ENCODE measurements around the gene HERC2. TPM values are rescaled to one million over a fixed set of nuclear protein-coding genes. Genes with fewer than 3 reads are reported as not detected.

Gene HERC2
- total RNA-seq, 4 donors from 2014 or later = 54.6 to 112 (median 100) TPM

- Histone ChIP-seq H3K4me1 (peaks cover 0 to 13% (median 7%) of the 10 kb centered on the region in 4 donors), H3K27ac (no peak overlapping the region), H3K36me3 (no peaks in the 10 kb centered on the region), H3K9me3 (no peaks in the 10 kb centered on the region), H3K4me3 (no peak overlapping the region), H3K27me3 (peaks cover 0 to 4% of the 10 kb centered on the region in 2 donors)
- TF ChIP-seq POLR2A (IDR thresholded peaks at IDR 0.05) (no peak), CTCF (IDR thresholded peaks at IDR 0.05) (no peak)
- DNase-seq = no peak
These were observed 216.7 kb downstream of the HERC2 start for GRCh38 chr15:28105224-28105791.

- DNase-seq = no peak
- H3K4me3 ChIP-seq = no peak overlapping the region
- H3K9me3 ChIP-seq = peaks cover 0 to 1% (median 0%) of the 10 kb centered on the region in 4 donors
- H3K27ac ChIP-seq = no peak overlapping the region
- peaks cover 0 to 13% (median 9%) of the 10 kb centered on the region in 4 donors for H3K4me1 ChIP-seq
- no peak for TF ChIP-seq POLR2A (IDR thresholded peaks at IDR 0.05)
- no peak for TF ChIP-seq CTCF (IDR thresholded peaks at IDR 0.05)
- H3K36me3 ChIP-seq = no peaks in the 10 kb centered on the region
- peaks cover 0 to 4% of the 10 kb centered on the region in 2 donors for H3K27me3 ChIP-seq
These were observed 217.7 kb downstream of the HERC2 start for GRCh38 chr15:28104326-28104725.

GRCh38 chr15:28103831-28104230, 218.1 kb downstream of the HERC2 start:
- Histone ChIP-seq H3K27me3 (peaks cover 0 to 4% of the 10 kb centered on the region in 2 donors), H3K4me1 (peaks cover 0 to 18% (median 12%) of the 10 kb centered on the region in 4 donors), H3K36me3 (no peaks in the 10 kb centered on the region), H3K4me3 (no peak overlapping the region), H3K9me3 (peaks cover 0 to 4% (median 0%) of the 10 kb centered on the region in 4 donors), H3K27ac (no peak overlapping the region)
- TF ChIP-seq POLR2A (IDR thresholded peaks at IDR 0.05) (no peak), CTCF (IDR thresholded peaks at IDR 0.05) (no peak)
- DNase-seq = no peak

- no peak overlapping the region for H3K4me3 ChIP-seq
- peaks cover 0 to 4% (median 0%) of the 10 kb centered on the region in 4 donors for H3K9me3 ChIP-seq
- DNase-seq = no peak
- TF ChIP-seq POLR2A (IDR thresholded peaks at IDR 0.05) = no peak
- H3K27me3 ChIP-seq = peaks cover 0 to 16% of the 10 kb centered on the region in 2 donors
- H3K27ac ChIP-seq = no peak overlapping the region
- peaks cover 0 to 23% (median 14%) of the 10 kb centered on the region in 4 donors for H3K4me1 ChIP-seq
- no peaks in the 10 kb centered on the region for H3K36me3 ChIP-seq
These were observed 220.0 kb downstream of the HERC2 start for GRCh38 chr15:28101983-28102441.

- peaks cover 0 to 20% of the 10 kb centered on the region in 2 donors for H3K27me3 ChIP-seq
- H3K9me3 ChIP-seq = peaks cover 0 to 4% (median 0%) of the 10 kb centered on the region in 4 donors
- no peak overlapping the region for H3K27ac ChIP-seq
- H3K4me1 ChIP-seq = peaks cover 0 to 23% (median 13%) of the 10 kb centered on the region in 4 donors
- DNase-seq = peak in 1 of 3 donors; percentile 1
- no peaks in the 10 kb centered on the region for H3K36me3 ChIP-seq
- no peak overlapping the region for H3K4me3 ChIP-seq
- TF ChIP-seq POLR2A (IDR thresholded peaks at IDR 0.05) (no peak), CTCF (IDR thresholded peaks at IDR 0.05) (no peak)
These were observed 220.8 kb downstream of the HERC2 start for GRCh38 chr15:28101201-28101600.

GRCh38 chr15:28100516-28101195, 221.3 kb downstream of the HERC2 start:
- Histone ChIP-seq H3K9me3 (peaks cover 0 to 4% (median 0%) of the 10 kb centered on the region in 4 donors), H3K4me1 (peaks cover 0 to 27% (median 12%) of the 10 kb centered on the region in 4 donors), H3K27ac (no peak overlapping the region), H3K27me3 (peaks cover 0 to 24% of the 10 kb centered on the region in 2 donors), H3K36me3 (no peaks in the 10 kb centered on the region), H3K4me3 (no peak overlapping the region)
- DNase-seq = peak in 1 of 3 donors; percentile 11
- TF ChIP-seq CTCF (IDR thresholded peaks at IDR 0.05) (no peak), POLR2A (IDR thresholded peaks at IDR 0.05) (no peak)
